ENCODE results near the gene CACNB1. TPM values are rescaled to one million over a fixed set of nuclear protein-coding genes. Genes with fewer than 3 reads are reported as not detected.

Gene CACNB1
- total and polyA plus RNA-seq, 10 of the 15 experiments (the other 5 are each of a cell fraction or from before 2014, with no cell fraction given): 0.06 to 15.6 (median 6.3) TPM

- no TSS peak for BruUV-seq (replicated peaks)
- ChIA-PET CTCF (interaction anchor here (0.7 to 5.9 kb wide), 3 partner anchors 9 to 100 kb away, joined by 3 to 128 read pairs (median 5); partner anchors contain the start of gene ARL5C), SMC1A (ENCODE audit: uncharacterized antibody, unreplicated experiment) (interaction anchor here (1.1 kb wide), 1 partner anchor 8 kb away, joined by 3 read pairs; no protein-coding TSS in a partner anchor), RAD21 (ENCODE audit: unreplicated experiment) (no interaction called here), POLR2A (no interaction called here)
- Histone ChIP-seq H3K79me2 (ENCODE audit: control insufficient read depth, insufficient read depth, low read length) (no peaks in the 10 kb centered on the region), H3K4me3 (no peak overlapping the region), H3K9ac (ENCODE audit: control insufficient read depth, insufficient read depth, low read length) (no peak overlapping the region), H3K36me3 (ENCODE audit: control insufficient read depth in 2 of 2, insufficient read depth in 2 of 2, low read length in 1 of 2) (no peaks in the 10 kb centered on the region), H3K27ac (ENCODE audit: control insufficient read depth, insufficient read depth) (no peak overlapping the region), H2AFZ (ENCODE audit: control insufficient read depth, low read depth, low read length) (no peak overlapping the region), H4K20me1 (ENCODE audit: control insufficient read depth, insufficient read depth) (no peaks in the 10 kb centered on the region), H3K27me3 (replicated peaks in 1 of 2; ENCODE audit: control insufficient read depth in 2 of 2, insufficient read depth in 2 of 2, low read length in 1 of 2) (no peaks in the 10 kb centered on the region; a peak in 1 of 4 replicates), H3K4me2 (ENCODE audit: control insufficient read depth, insufficient read depth) (no peak overlapping the region), H3K4me1 (ENCODE audit: control insufficient read depth, insufficient read depth, low read length) (peaks cover 8% of the 10 kb centered on the region), H3K9me3 (replicated peaks; ENCODE audit: control insufficient read depth, insufficient read depth, low read length) (no peaks in the 10 kb centered on the region)
- DNase-seq (ENCODE audit: low read depth, low spot score) (no peak), FAIRE-seq (no peak), ATAC-seq (no peak)
- in situ Hi-C loops (cut with MboI) (loop anchor here (10.0 kb wide), 1 partner anchor 402 kb away; the partner anchor contains the start of gene PSMB3), intact Hi-C loops (cut with micrococcal nuclease; ENCODE audit: unreplicated experiment) (no loop called here)
- WGBS (ENCODE audit: insufficient coverage, insufficient replicate concordance, low lambda C conversion rate, missing lambda C conversion rate): 64% methylated on average over 7 of the region's 7 CpGs
- TF ChIP-seq ZNF274 (IDR thresholded peaks at IDR 0.05; ENCODE audit: insufficient read depth, insufficient read length) (no peak), BHLHE40 (IDR thresholded peaks at IDR 0.05; ENCODE audit: borderline replicate concordance in 1 of 2, low read depth in 2 of 2, low read length in 1 of 2) (no peak), ZNF687 (IDR thresholded peaks at IDR 0.05) (no peak), SMAD1 (IDR thresholded peaks at IDR 0.05; ENCODE audit: low read depth, partially characterized antibody) (no peak), ATF2 (IDR thresholded peaks at IDR 0.05; ENCODE audit: low read length) (no peak), NR2C1 (IDR thresholded peaks at IDR 0.05) (no peak), YBX1 (IDR thresholded peaks at IDR 0.05) (no peak), ZNF207 (IDR thresholded peaks at IDR 0.05; ENCODE audit: borderline replicate concordance) (no peak), RUNX3 (IDR thresholded peaks at IDR 0.05; ENCODE audit: low read length) (no peak), KAT2A (conservative IDR thresholded peaks at IDR 0.05; ENCODE audit: control insufficient read depth, low read depth, low read length) (no peak), ASH2L (IDR thresholded peaks at IDR 0.05; ENCODE audit: borderline replicate concordance, low read depth) (no peak), POU2F2 (IDR thresholded peaks at IDR 0.05; ENCODE audit: borderline replicate concordance, low read depth, low read length) (no peak), MXI1 (IDR thresholded peaks at IDR 0.05; ENCODE audit: low read depth, low read length) (no peak), TCF12 (IDR thresholded peaks at IDR 0.05; ENCODE audit: low read depth, low read length) (no peak), CHD1 (IDR thresholded peaks at IDR 0.05; ENCODE audit: low read depth, low read length) (no peak)
- TF ChIP-seq, protein P1, sequence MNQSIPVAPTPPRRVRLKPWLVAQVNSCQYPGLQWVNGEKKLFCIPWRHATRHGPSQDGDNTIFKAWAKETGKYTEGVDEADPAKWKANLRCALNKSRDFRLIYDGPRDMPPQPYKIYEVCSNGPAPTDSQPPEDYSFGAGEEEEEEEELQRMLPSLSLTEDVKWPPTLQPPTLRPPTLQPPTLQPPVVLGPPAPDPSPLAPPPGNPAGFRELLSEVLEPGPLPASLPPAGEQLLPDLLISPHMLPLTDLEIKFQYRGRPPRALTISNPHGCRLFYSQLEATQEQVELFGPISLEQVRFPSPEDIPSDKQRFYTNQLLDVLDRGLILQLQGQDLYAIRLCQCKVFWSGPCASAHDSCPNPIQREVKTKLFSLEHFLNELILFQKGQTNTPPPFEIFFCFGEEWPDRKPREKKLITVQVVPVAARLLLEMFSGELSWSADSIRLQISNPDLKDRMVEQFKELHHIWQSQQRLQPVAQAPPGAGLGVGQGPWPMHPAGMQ (IDR thresholded peaks at IDR 0.05; ENCODE audit: borderline replicate concordance): no peak
These were observed 41.0 kb downstream of the CACNB1 start for GRCh38 chr17:39156491-39156890.
